ENCODE measurements around the gene ACTR8. TPM values are rescaled to one million over a fixed set of nuclear protein-coding genes. Genes with fewer than 3 reads are reported as not detected.

ACTR8 gene
- total and polyA plus RNA-seq, 2 of the 4 experiments (the other 2 are of a cell fraction) = 20.3 to 31.4 TPM

GRCh38 chr3:53823026-53823955 is 58.7 kb downstream of the ACTR8 start:
- no peak overlapping the region for H2BK5ac ChIP-seq (ENCODE audit: low read depth, low read length, poor library complexity, severe bottlenecking)
- no peak overlapping the region for H3K56ac ChIP-seq (ENCODE audit: extremely low read depth, insufficient read depth, low read length)
- H4K5ac ChIP-seq (ENCODE audit: low read depth, low read length) = no peak overlapping the region
- TF ChIP-seq RCOR1 (IDR thresholded peaks at IDR 0.05; ENCODE audit: insufficient replicate concordance, low read length) = no peak
- no peak for TF ChIP-seq BHLHE40 (IDR thresholded peaks at IDR 0.05; ENCODE audit: low read depth, low read length)
- no peak for TF ChIP-seq FOS (IDR thresholded peaks at IDR 0.05; ENCODE audit: low read depth, low read length)
- TF ChIP-seq CTCF (conservative IDR thresholded peaks at IDR 0.05; ENCODE audit: low read depth, low read length) = no peak
- no peak for TF ChIP-seq CHD1 (IDR thresholded peaks at IDR 0.05; ENCODE audit: low read depth, low read length)
- no peak for TF ChIP-seq RFX5 (IDR thresholded peaks at IDR 0.05; ENCODE audit: low read depth, low read length)
- no peak for TF ChIP-seq USF2 (IDR thresholded peaks at IDR 0.05; ENCODE audit: low read depth, low read length)
- no peak for TF ChIP-seq NFE2L2 (IDR thresholded peaks at IDR 0.05; ENCODE audit: low read depth, low read length)
- no peak for TF ChIP-seq ELK1 (IDR thresholded peaks at IDR 0.05; ENCODE audit: borderline replicate concordance, low read depth, low read length)
- no peak for TF ChIP-seq RAD21 (IDR thresholded peaks at IDR 0.05; ENCODE audit: low read length)
- no peak for TF ChIP-seq MAZ (IDR thresholded peaks at IDR 0.05; ENCODE audit: borderline replicate concordance, low read depth, low read length)
- TF ChIP-seq MXI1 (IDR thresholded peaks at IDR 0.05; ENCODE audit: borderline replicate concordance, low read depth, low read length) = no peak
- no peak for TF ChIP-seq CEBPB (IDR thresholded peaks at IDR 0.05; ENCODE audit: low read depth, low read length)
- no peak overlapping the region for H2AFZ ChIP-seq (replicated peaks; ENCODE audit: low read length, poor library complexity)
- ATAC-seq (ENCODE audit: low read depth) = no peak
- no peak overlapping the region for H3K27ac ChIP-seq (ENCODE audit: insufficient read depth, low read length)
- H3K4me2 ChIP-seq (ENCODE audit: low read depth, low read length) = no peak overlapping the region
- H2BK20ac ChIP-seq (ENCODE audit: low read depth, low read length) = no peak overlapping the region
- H3K36me3 ChIP-seq (ENCODE audit: control insufficient read depth, insufficient read depth, low read length) = no peaks in the 10 kb centered on the region
- no peak overlapping the region for H3K14ac ChIP-seq (replicated peaks; ENCODE audit: low read depth, low read length)
- H3K9ac ChIP-seq (ENCODE audit: low read depth, low read length) = no peak overlapping the region
- H3K27me3 ChIP-seq (ENCODE audit: control insufficient read depth, insufficient read depth, low read length) = no peaks in the 10 kb centered on the region; the same call in 1 of the 2 replicates
- H2AK5ac ChIP-seq (ENCODE audit: low read depth, low read length) = no peak overlapping the region
- H3K9me3 ChIP-seq (ENCODE audit: control insufficient read depth, insufficient read depth, low read length) = no peaks in the 10 kb centered on the region
- H3K23ac ChIP-seq (ENCODE audit: low read depth, low read length) = no peak overlapping the region
- POLR2A ChIA-PET (ENCODE audit: unreplicated experiment) = no interaction called here
- H4K91ac ChIP-seq (ENCODE audit: insufficient read depth, low read depth, low read length) = no peak overlapping the region
- H3K79me1 ChIP-seq (ENCODE audit: low read depth in 1 of 2, low read length in 2 of 2) = no peaks in the 10 kb centered on the region
- H3K4ac ChIP-seq (ENCODE audit: low read depth, low read length) = no peak overlapping the region
- no peak overlapping the region for H4K8ac ChIP-seq (ENCODE audit: low read depth in 2 of 2, low read length in 2 of 2)
- H4K20me1 ChIP-seq (ENCODE audit: insufficient read depth, low read length) = no peaks in the 10 kb centered on the region
- H2BK15ac ChIP-seq (ENCODE audit: low read depth, low read length) = no peak overlapping the region
- dilution Hi-C loops (cut with HindIII; ENCODE audit: low sequenced_read_pairs, unreplicated experiment) (no loop called here), in situ Hi-C loops (cut with MboI; ENCODE audit: low sequenced_read_pairs) (no loop called here), intact Hi-C loops (cut with micrococcal nuclease) (no loop called here)
- H3K18ac ChIP-seq (ENCODE audit: low read depth, low read length) = no peak overlapping the region
- H3K4me1 ChIP-seq (ENCODE audit: control insufficient read depth, insufficient read depth, low read length) = no peaks in the 10 kb centered on the region
- H3K9me1 ChIP-seq (ENCODE audit: insufficient read depth, low read length) = no peaks in the 10 kb centered on the region
- no peak overlapping the region for H3K4me3 ChIP-seq (ENCODE audit: insufficient read depth, low read depth, low read length)
- DNase-seq = no peak
- 94% methylated on average over 33 of the region's 67 CpGs; no CpG with 5 or more reads in 1 of the 2 experiments for WGBS, 2 experiments (ENCODE audit: extremely low coverage in 2 of 2, insufficient read length in 1 of 2)
- CTCF ChIA-PET = no interaction called here
- no TSS peak for BruUV-seq (replicated peaks)
- no peak overlapping the region for H2AK9ac ChIP-seq (replicated peaks; ENCODE audit: low read depth, low read length, poor library complexity)
- no peak overlapping the region for H2BK120ac ChIP-seq (ENCODE audit: low read depth, low read length)
